Ovary (tissue), 9 donors: Measurements from ENCODE around the gene ZRANB1. TPM values are rescaled to one million over a fixed set of nuclear protein-coding genes. Genes with fewer than 3 reads are reported as not detected.

Experiments used
- DNase-seq, 5 donors: peaks; one replicate each; pipeline ENCODE4 v3.0.0-alpha.2; 2019 to 2020
- H3K27ac ChIP-seq, 2 donors: fragments of 200-600 bp; one replicate each; pipeline versions ENCODE4 v1.5.1 to v1.8.0; 2019 to 2022
- H3K27me3 ChIP-seq: fragments of 200-600 bp; one replicate; pipeline ENCODE4 v1.8.0; 2022
- H3K36me3 ChIP-seq: fragments of 200-600 bp; sonication (generic); one replicate; pipeline ENCODE4 v1.5.1; 2019
- H3K4me1 ChIP-seq: one replicate; pipeline ENCODE4 v1.8.1; 2013; ENCODE audit warnings: mild to moderate bottlenecking, moderate library complexity; ENCODE audit not compliant: insufficient read depth
- H3K4me3 ChIP-seq: fragments of 200-600 bp; sonication (generic); one replicate; pipeline ENCODE4 v1.5.1; 2017
- H3K9me3 ChIP-seq, 2 donors: fragments of 200-600 bp in 1 of 2; sonication (generic) in 1 of 2; one replicate each; pipeline versions ENCODE4 v1.5.1 to v1.8.1; 2013 to 2019; ENCODE audit warnings: mild to moderate bottlenecking in 1 of 2, moderate library complexity in 1 of 2
- CTCF ChIP-seq, 3 donors: fragments of 450-650 bp in 2 of 3; fragments of 200-600 bp in 1 of 3; IDR thresholded peaks; one replicate each; pipeline versions ENCODE4 v1.5.1 to v1.8.0; 2016 to 2022; ENCODE audit warnings: antibody characterized with exemption in 3 of 3, mild to moderate bottlenecking in 1 of 3
- EP300 ChIP-seq: sonication (generic); formaldehyde crosslinking; IDR thresholded peaks from one replicate; pipeline ENCODE4 v1.6.1; 2017; ENCODE audit warnings: antibody characterized with exemption
- POLR2A ChIP-seq: fragments of 450-650 bp; IDR thresholded peaks from one replicate; pipeline ENCODE4 v1.6.1; 2017; ENCODE audit warnings: antibody characterized with exemption, mild to moderate bottlenecking, moderate library complexity
- WGBS, 3 donors: extraction: QIAGEN DNeasy Blood & Tissue Kit in 1 of 3; methylation state at CpG; one replicate each; pipeline versions ENCODE4 v1.1.5 to v1.1.7; 2013 to 2017; 5-methylcytosine and 5-hydroxymethylcytosine counted together
- intact Hi-C, 4 donors: fragments of 100-400 bp; cut with DNase I; formaldehyde crosslinking; loops; one replicate each; pipeline versions ENCODE4 v1.11.0 to v1.15.1; 2022 to 2023
- polyA plus RNA-seq, 2 donors: library from polyadenylated mRNA; stranded (reverse); fragments of 200-250 nt in 1 of 2; fragments of 350-450 nt in 1 of 2; fragmentation: Illumina TruSeq in 1 of 2; extraction: RNeasy Lipid Tissue Mini Kit (QIAGEN cat#74804) in 1 of 2; gene quantifications; one replicate each; pipeline ENCODE4 v1.2.3, GENCODE V29; 2013 to 2014
- total RNA-seq, 7 donors: library from RNA; depleted of rRNA in 2 of 7; stranded (reverse); fragments of >200 nt in 2 of 7; fragmentation: NEBNext Ultra II Directional in 3 of 7; extraction: Animal tissue kit (Norgen Biotek cat#: 25700) in 3 of 7; gene quantifications; one replicate each; pipeline versions ENCODE4 v1.1.0 to v1.2.4, GENCODE V29; 2016 to 2023
- donor health status: DM: no; HTN: no; CAD: no; lungs with moderate emphysema.
- donor health status: DM: no; HTN: no; CAD: no.
- donor health status: Bipolar disorder and iron deficiency.
- donor health status: DM: yes; HTN: yes; CAD: no.
- donor health status: DM: no; HTN: no; CAD: no.
- donor health status: DM: yes; HTN: yes; CAD: no.

ZRANB1 gene
- total and polyA plus RNA-seq, 9 donors: 18.9 to 39.6 (median 27.5) TPM

GRCh38 chr10:124957404-124957947, 15.6 kb downstream of the ZRANB1 start:
- TF ChIP-seq CTCF (IDR thresholded peaks at IDR 0.05): no peak
- no peak for TF ChIP-seq EP300
- no peak for TF ChIP-seq POLR2A
- H3K4me3 ChIP-seq: no peak overlapping the region
- 89 to 94% (median 91%) methylated on average over 7 of the region's 7 CpGs for WGBS, 3 donors
- no peaks in the 10 kb centered on the region for H3K27me3 ChIP-seq
- DNase-seq: no peak
- H3K27ac ChIP-seq: no peak overlapping the region
- no peaks in the 10 kb centered on the region for H3K36me3 ChIP-seq
- H3K9me3 ChIP-seq: no peaks in the 10 kb centered on the region
- H3K4me1 ChIP-seq: peaks cover 10% of the 10 kb centered on the region
- intact Hi-C loops: no loop called here

GRCh38 chr10:124959564-124959963, 17.6 kb downstream of the ZRANB1 start:
- WGBS, 3 donors: 95 to 99% (median 98%) methylated on average over 3 of the region's 3 CpGs
- H3K4me1 ChIP-seq: peaks cover 8% of the 10 kb centered on the region
- no peak for TF ChIP-seq CTCF (IDR thresholded peaks at IDR 0.05)
- TF ChIP-seq POLR2A: no peak
- no peak for TF ChIP-seq EP300
- no peaks in the 10 kb centered on the region for H3K9me3 ChIP-seq
- DNase-seq: no peak
- no peaks in the 10 kb centered on the region for H3K36me3 ChIP-seq
- H3K4me3 ChIP-seq: no peak overlapping the region
- H3K27me3 ChIP-seq: no peaks in the 10 kb centered on the region
- H3K27ac ChIP-seq: no peak overlapping the region
- intact Hi-C loops: no loop called here

- H3K27ac ChIP-seq: peak overlapping the region in 1 of 2 donors; percentile 5
- H3K4me1 ChIP-seq: peaks cover 7% of the 10 kb centered on the region
- 50 to 60% (median 60%) methylated on average over 4 of the region's 4 CpGs for WGBS, 3 donors
- H3K4me3 ChIP-seq: no peak overlapping the region
- H3K9me3 ChIP-seq: no peaks in the 10 kb centered on the region
- H3K36me3 ChIP-seq: no peaks in the 10 kb centered on the region
- TF ChIP-seq POLR2A (no peak), CTCF (IDR thresholded peaks at IDR 0.05) (no peak), EP300 (no peak)
- H3K27me3 ChIP-seq: no peaks in the 10 kb centered on the region
- no peak for DNase-seq
- intact Hi-C loops: no loop called here
Observed at GRCh38 chr10:124961248-124961570, 19.3 kb downstream of the ZRANB1 start.

- TF ChIP-seq EP300: no peak
- DNase-seq: no peak
- Histone ChIP-seq H3K27ac (no peak overlapping the region), H3K4me1 (peaks cover 10% of the 10 kb centered on the region), H3K27me3 (no peaks in the 10 kb centered on the region), H3K36me3 (no peaks in the 10 kb centered on the region), H3K9me3 (no peaks in the 10 kb centered on the region), H3K4me3 (no peak overlapping the region)
- WGBS, 3 donors: 81 to 83% (median 83%) methylated on average over 3 of the region's 3 CpGs
- intact Hi-C loops: no loop called here
Observed at GRCh38 chr10:124962421-124962820, 20.5 kb downstream of the ZRANB1 start.

GRCh38 chr10:124963866-124964720, 22.2 kb downstream of the ZRANB1 start:
- H3K27ac ChIP-seq: no peak overlapping the region
- H3K9me3 ChIP-seq: no peaks in the 10 kb centered on the region
- TF ChIP-seq EP300: no peak
- TF ChIP-seq CTCF (IDR thresholded peaks at IDR 0.05): no peak
- TF ChIP-seq POLR2A: no peak
- no peaks in the 10 kb centered on the region for H3K36me3 ChIP-seq
- no peak for DNase-seq
- no peak overlapping the region for H3K4me3 ChIP-seq
- peaks cover 14% of the 10 kb centered on the region for H3K4me1 ChIP-seq
- intact Hi-C loops: no loop called here
- no peaks in the 10 kb centered on the region for H3K27me3 ChIP-seq
- 77% methylated on average over 7 of the region's 7 CpGs for WGBS, 3 donors
